Trophoblast cell (in vitro differentiated cells and primary cell): ENCODE results near the gene HSPA8.
"Not testable (repeated sequence)": the region's sequence is repeated elsewhere in the genome, so short reads cannot be mapped to it uniquely, and the experiment has no call there.

Experiments
- DNase-seq, 2 donors: peaks; one replicate each; pipeline ENCODE4 v3.0.0-alpha.2; 2016
- H2AFZ ChIP-seq: 2 replicates; pipeline ENCODE4 v1.6.1; 2013; ENCODE audit warnings: low read length, moderate library complexity, mild to moderate bottlenecking; ENCODE audit not compliant: insufficient read depth, poor library complexity
- H2AK5ac ChIP-seq: 2 replicates; pipeline ENCODE4 v1.6.1; 2013; ENCODE audit warnings: mild to moderate bottlenecking, low read length
- H2BK120ac ChIP-seq: 2 replicates; pipeline ENCODE4 v1.6.1; 2013; ENCODE audit warnings: low read length, mild to moderate bottlenecking, moderate library complexity; ENCODE audit not compliant: insufficient read depth, poor library complexity
- H2BK12ac ChIP-seq: 2 replicates; pipeline ENCODE4 v1.6.1; 2013; ENCODE audit warnings: mild to moderate bottlenecking, low read length, moderate library complexity
- H2BK5ac ChIP-seq: 2 replicates; pipeline ENCODE4 v1.6.1; 2013; ENCODE audit warnings: low read length, low read depth, moderate library complexity, mild to moderate bottlenecking; ENCODE audit not compliant: poor library complexity
- H3K14ac ChIP-seq: 2 replicates; pipeline ENCODE4 v1.6.1; 2013; ENCODE audit warnings: mild to moderate bottlenecking, low read length
- H3K18ac ChIP-seq: 2 replicates; pipeline ENCODE4 v1.6.1; 2013; ENCODE audit warnings: mild to moderate bottlenecking, low read length
- H3K23ac ChIP-seq: 2 replicates; pipeline ENCODE4 v1.6.1; 2013; ENCODE audit warnings: low read length
- H3K27ac ChIP-seq: 2 replicates; pipeline ENCODE4 v1.5.1; 2013; ENCODE audit warnings: low read depth, mild to moderate bottlenecking, inconsistent platforms, low read length, moderate library complexity
- H3K27me3 ChIP-seq: 2 replicates; pipeline ENCODE4 v1.6.1; 2013; ENCODE audit warnings: inconsistent platforms, mild to moderate bottlenecking, low read length, moderate library complexity; ENCODE audit not compliant: insufficient read depth
- H3K36me3 ChIP-seq, 2 experiments: 1 replicate in 1 of 2; 2 replicates in 1 of 2; pipeline ENCODE4 v1.6.1; 2013; ENCODE audit warnings: low read length in 2 of 2, mild to moderate bottlenecking in 2 of 2, moderate library complexity in 1 of 2; ENCODE audit not compliant: insufficient read depth in 2 of 2, control insufficient read depth in 1 of 2
- H3K4ac ChIP-seq: 2 replicates; pipeline ENCODE4 v1.6.1; 2013; ENCODE audit warnings: low read depth, mild to moderate bottlenecking, low read length, moderate library complexity
- H3K4me1 ChIP-seq, 2 experiments: 1 replicate in 1 of 2; 2 replicates in 1 of 2; pipeline ENCODE4 v1.6.1; 2013; ENCODE audit warnings: low read length in 2 of 2, mild to moderate bottlenecking in 2 of 2, moderate library complexity in 1 of 2; ENCODE audit not compliant: insufficient read depth in 2 of 2, control insufficient read depth in 1 of 2
- H3K4me2 ChIP-seq: 2 replicates; pipeline ENCODE4 v1.6.1; 2013; ENCODE audit warnings: inconsistent platforms, mild to moderate bottlenecking, low read length, moderate library complexity
- H3K4me3 ChIP-seq: 2 replicates; pipeline ENCODE4 v1.5.1; 2013; ENCODE audit warnings: mild to moderate bottlenecking, low read depth, low read length, inconsistent platforms
- H3K79me1 ChIP-seq: one replicate; pipeline ENCODE4 v1.6.1; 2013; ENCODE audit warnings: low read length
- H3K79me2 ChIP-seq: 2 replicates; pipeline ENCODE4 v1.6.1; 2013; ENCODE audit warnings: low read length, mild to moderate bottlenecking; ENCODE audit not compliant: control insufficient read depth, insufficient read depth, poor library complexity
- H3K9ac ChIP-seq: 2 replicates; pipeline ENCODE4 v1.6.1; 2013; ENCODE audit warnings: mild to moderate bottlenecking, low read length
- H3K9me3 ChIP-seq: 2 replicates; pipeline ENCODE4 v1.6.1; 2013; ENCODE audit warnings: low read depth, mild to moderate bottlenecking, control low read depth, inconsistent platforms, low read length; ENCODE audit not compliant: insufficient read depth
- H4K12ac ChIP-seq: 2 replicates; pipeline ENCODE4 v1.6.1; 2013; ENCODE audit warnings: low read depth, mild to moderate bottlenecking, low read length, moderate library complexity
- H4K8ac ChIP-seq: 2 replicates; pipeline ENCODE4 v1.6.1; 2013; ENCODE audit warnings: low read depth, mild to moderate bottlenecking, low read length, moderate library complexity
- H4K91ac ChIP-seq: one replicate; pipeline ENCODE4 v1.6.1; 2013; ENCODE audit warnings: low read depth, mild to moderate bottlenecking, low read length, moderate library complexity
- WGBS: extraction: QIAGEN DNeasy Blood & Tissue Kit; methylation state at CpG from one replicate; pipeline ENCODE4 v1.1.7; 2013; ENCODE audit warnings: missing lambda C conversion rate; ENCODE audit not compliant: insufficient read length, insufficient coverage; ENCODE audit errors: extremely low coverage; 5-methylcytosine and 5-hydroxymethylcytosine counted together

The HSPA8 gene

DNA sequence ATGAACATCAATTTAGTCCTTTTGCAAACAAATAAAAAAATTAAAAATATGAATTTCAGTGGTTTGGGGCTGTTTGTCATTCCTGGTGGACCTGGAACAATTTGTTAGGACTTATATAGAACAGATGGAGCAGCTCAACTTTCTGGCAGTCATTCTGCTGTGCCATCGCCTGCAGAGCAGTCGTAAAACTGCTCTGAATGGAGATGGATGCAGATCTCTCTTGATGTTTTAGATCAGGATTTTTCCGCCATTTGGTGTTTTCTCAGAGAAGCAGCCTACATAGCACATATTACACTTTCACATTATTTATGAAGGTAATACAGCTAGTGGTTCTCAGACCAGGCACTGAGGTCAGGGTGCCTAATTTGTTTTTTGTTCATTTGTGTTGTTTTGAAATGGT, 31.8 kb upstream of the HSPA8 start:
- Histone ChIP-seq H3K4me3 (no peak overlapping the region), H3K27me3 (no peaks in the 10 kb centered on the region), H2BK5ac (no peak overlapping the region), H3K79me2 (no peaks in the 10 kb centered on the region), H3K14ac (no peak overlapping the region), H3K79me1 (no peaks in the 10 kb centered on the region), H2AK5ac (no peak overlapping the region), H3K9ac (no peak overlapping the region), H3K4me2 (no peak overlapping the region), H3K4ac (no peak overlapping the region), H4K8ac (no peak overlapping the region), H3K27ac (no peak overlapping the region), H2BK120ac (no peak overlapping the region), H3K18ac (no peak overlapping the region), H3K23ac (no peak overlapping the region), H3K9me3 (no peaks in the 10 kb centered on the region), H3K4me1 (no peaks in the 10 kb centered on the region), H3K36me3 (peaks cover 0 to 4% of the 10 kb centered on the region in 2 experiments), H2AFZ (no peak overlapping the region), H4K12ac (no peak overlapping the region), H4K91ac (no peak overlapping the region), H2BK12ac (no peak overlapping the region)
- DNase-seq, result no peak
- WGBS, result no CpG with 5 or more reads among the region's 3 CpGs

DNA sequence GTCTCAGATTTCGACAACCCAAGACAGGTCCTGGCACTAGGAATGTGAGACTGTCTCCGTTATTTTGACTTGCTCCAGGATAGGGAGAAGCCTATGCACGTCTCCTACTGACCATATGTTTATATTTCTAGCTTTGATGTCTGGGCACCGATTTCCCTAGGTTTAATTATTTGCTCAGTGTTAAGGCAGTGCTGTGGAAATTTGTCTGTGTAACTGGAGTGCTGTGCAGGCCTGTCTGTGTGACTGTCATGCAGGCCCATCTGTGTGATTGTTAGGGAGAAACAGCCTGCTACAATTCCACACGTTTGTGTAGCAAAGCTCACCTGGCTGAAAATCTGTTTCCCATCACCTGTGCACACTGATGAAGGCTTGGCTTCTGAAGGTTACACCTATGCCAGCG, 29.6 kb upstream of the HSPA8 start:
- Histone ChIP-seq H3K18ac (no peak overlapping the region), H2AK5ac (no peak overlapping the region), H3K4me3 (no peak overlapping the region), H3K4me1 (peaks cover 0 to 1% of the 10 kb centered on the region in 2 experiments), H3K27ac (no peak overlapping the region), H4K91ac (no peak overlapping the region), H3K9ac (no peak overlapping the region), H4K12ac (no peak overlapping the region), H3K23ac (no peak overlapping the region), H4K8ac (no peak overlapping the region), H2BK120ac (no peak overlapping the region), H3K27me3 (no peaks in the 10 kb centered on the region), H2BK12ac (no peak overlapping the region), H3K9me3 (no peaks in the 10 kb centered on the region), H3K14ac (no peak overlapping the region), H3K4ac (no peak overlapping the region), H3K79me2 (no peaks in the 10 kb centered on the region), H2BK5ac (no peak overlapping the region), H3K4me2 (no peak overlapping the region), H3K36me3 (peaks cover 0 to 4% of the 10 kb centered on the region in 2 experiments), H3K79me1 (no peaks in the 10 kb centered on the region), H2AFZ (no peak overlapping the region)
- WGBS, result no CpG with 5 or more reads among the region's 6 CpGs
- no peak for DNase-seq

DNA sequence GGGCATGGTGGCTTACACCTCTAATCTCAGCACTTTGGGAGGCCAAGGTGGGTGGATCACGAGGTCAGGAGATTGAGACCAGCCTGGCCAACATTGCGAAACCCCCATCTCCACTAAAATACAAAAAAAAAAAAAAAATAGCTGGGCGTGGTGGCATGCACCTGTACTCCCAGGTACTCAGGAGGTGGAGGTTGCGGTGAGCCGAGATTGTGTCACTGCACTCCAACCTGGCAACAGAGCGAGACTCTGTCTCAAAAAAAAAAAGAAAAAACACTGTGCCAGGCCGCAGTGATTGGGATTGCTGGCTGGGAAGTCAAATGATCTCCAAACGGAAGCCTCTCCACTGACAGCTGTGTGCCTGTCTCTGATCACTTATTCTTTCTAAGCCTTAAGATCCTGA, 28.2 kb upstream of the HSPA8 start:
- H2BK120ac ChIP-seq, H3K27me3 ChIP-seq, H3K18ac ChIP-seq, H3K79me1 ChIP-seq, H3K4ac ChIP-seq, H4K8ac ChIP-seq, H2AFZ ChIP-seq, H4K91ac ChIP-seq, H3K79me2 ChIP-seq, H3K9ac ChIP-seq, H3K27ac ChIP-seq, H3K4me3 ChIP-seq, H3K9me3 ChIP-seq, H2BK12ac ChIP-seq, H3K4me1 ChIP-seq, H3K23ac ChIP-seq, H3K14ac ChIP-seq, H2AK5ac ChIP-seq, H2BK5ac ChIP-seq, H3K36me3 ChIP-seq, H3K4me2 ChIP-seq, H4K12ac ChIP-seq: not testable (repeated sequence)
- DNase-seq, result peak in 1 of 2 donors; percentile 14
- no CpG with 5 or more reads among the region's 8 CpGs for WGBS

DNA sequence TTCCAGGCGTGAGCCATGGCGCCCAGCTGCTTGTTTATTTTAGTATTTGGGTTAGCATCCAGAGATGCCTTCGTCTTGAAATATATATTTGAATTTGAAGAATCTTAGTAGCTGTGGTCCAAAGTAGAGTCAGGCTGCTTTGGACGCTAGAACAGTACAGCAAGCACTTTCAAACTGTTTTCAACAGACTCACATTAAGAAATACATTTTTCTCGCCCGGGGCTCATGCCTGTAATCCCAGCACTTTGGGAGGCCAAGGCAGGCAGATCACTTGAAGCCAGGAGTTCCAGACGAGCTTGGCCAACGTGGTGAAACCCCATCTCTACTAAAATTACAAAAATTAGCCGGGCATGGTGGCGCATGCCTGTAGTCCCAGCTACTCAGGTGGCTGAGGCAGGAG, 27.0 kb upstream of the HSPA8 start:
- no CpG with 5 or more reads among the region's 10 CpGs for WGBS
- not testable (repeated sequence) for H3K36me3 ChIP-seq, H2AK5ac ChIP-seq, H3K9me3 ChIP-seq, H3K9ac ChIP-seq, H4K12ac ChIP-seq, H4K8ac ChIP-seq, H2AFZ ChIP-seq, H3K27me3 ChIP-seq, H3K14ac ChIP-seq, H4K91ac ChIP-seq, H3K4ac ChIP-seq, H3K79me1 ChIP-seq, H3K4me2 ChIP-seq, H3K4me3 ChIP-seq, H3K79me2 ChIP-seq, H3K4me1 ChIP-seq, H3K23ac ChIP-seq, H3K27ac ChIP-seq, H3K18ac ChIP-seq, H2BK12ac ChIP-seq, H2BK120ac ChIP-seq, H2BK5ac ChIP-seq
- peak; percentile 92 to 98 for DNase-seq
